GM18507 (cell line): ENCODE results near the gene MRC1.

Source experiments
- DNase-seq: peaks from one replicate; pipeline ENCODE4 v3.0.0; 2011; ENCODE audit warnings: low read depth; ENCODE audit not compliant: insufficient read length; ENCODE audit errors: extremely low spot score
- FAIRE-seq: peaks from 2 replicates; lab custom pipeline; 2011; peaks lifted over from hg19 to GRCh38; lab: Jason Lieb, UNC

MRC1 gene

DNA sequence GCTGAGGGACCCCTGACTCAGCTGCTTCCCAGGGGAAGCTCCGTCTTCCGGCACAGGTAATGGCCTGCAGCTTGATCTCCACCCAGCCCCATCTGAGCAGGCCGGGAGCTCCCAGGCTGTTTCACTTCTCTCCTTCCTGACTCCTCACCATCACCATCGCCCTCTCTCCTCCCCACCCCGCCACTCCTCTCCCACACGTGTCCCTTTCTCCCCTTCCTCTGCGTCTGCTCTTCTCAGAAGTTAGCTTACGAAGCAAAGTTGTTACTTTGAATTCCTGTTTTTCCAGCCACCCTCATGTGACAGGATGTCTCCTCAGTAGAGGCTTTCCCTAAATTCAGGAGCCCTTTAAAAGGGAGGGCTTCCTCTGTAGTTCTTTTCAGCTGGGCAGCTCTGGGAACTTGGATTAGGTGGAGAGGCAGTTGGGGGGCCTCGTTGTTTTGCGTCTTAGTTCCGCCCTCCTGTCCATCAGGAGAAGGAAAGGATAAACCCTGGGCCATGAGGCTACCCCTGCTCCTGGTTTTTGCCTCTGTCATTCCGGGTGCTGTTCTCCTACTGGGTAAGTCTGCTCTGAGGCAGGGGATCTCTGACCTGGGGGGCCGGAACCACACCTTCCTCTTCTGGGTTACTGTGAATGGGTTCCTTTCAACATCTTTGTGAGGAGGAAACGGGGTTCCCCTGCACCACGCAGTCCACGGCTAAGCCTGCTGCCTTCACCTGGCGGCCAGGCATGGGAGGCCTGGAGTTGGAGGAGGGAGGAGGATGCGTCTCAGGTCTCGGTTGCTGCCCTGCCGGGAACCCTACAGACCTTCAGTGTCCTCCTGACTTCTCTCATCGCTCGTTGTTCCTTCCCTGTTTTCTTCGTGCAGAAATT lies at the start of gene MRC1:
Gene MRC1 (plus strand): TSS at position 378 of the 871 bp plus-strand sequence. CDS start 118 bp downstream, at position 496.
- no peak for FAIRE-seq
- DNase-seq = no peak

DNA sequence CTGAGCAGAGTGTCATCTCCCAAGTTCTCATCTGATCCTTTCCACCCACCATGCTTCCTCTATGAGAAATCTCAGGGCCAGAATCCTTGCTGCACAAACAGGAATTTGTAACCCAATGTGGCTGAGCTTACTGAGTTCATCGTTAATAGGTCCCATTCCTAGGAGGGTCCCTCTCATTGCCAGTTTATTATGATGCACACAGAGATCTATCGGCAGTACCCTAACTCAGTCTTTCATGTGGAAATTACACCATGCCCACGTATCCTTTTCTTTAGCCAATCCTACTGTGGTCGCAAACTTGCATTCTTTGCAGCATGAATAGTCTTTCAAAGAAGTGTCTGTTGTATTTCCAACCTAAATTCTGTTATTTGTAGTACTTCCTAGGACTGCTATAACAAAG lies 45.0 kb upstream of the MRC1 start:
- no peak for DNase-seq
- FAIRE-seq = no peak

DNA sequence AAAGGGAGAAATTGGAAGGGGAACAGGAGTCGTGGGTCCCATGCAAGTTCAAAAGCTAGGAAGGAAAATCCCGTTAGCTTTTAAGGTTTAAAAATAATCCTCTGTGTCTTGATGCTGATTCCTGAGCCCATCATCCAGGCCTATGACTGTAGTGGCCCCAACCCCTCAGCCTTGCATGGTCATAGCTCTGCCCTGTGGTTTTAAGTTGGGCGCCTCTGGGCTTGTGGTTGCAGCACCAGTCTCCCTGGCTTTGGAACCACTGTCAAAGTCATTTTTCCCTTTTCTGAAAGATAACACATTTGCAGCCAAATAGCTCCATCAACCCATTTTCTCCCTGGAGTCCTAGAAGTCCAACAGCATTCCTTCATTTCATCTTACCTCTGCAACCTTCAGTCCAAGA lies 43.5 kb upstream of the MRC1 start:
- no peak for DNase-seq
- no peak for FAIRE-seq

DNA sequence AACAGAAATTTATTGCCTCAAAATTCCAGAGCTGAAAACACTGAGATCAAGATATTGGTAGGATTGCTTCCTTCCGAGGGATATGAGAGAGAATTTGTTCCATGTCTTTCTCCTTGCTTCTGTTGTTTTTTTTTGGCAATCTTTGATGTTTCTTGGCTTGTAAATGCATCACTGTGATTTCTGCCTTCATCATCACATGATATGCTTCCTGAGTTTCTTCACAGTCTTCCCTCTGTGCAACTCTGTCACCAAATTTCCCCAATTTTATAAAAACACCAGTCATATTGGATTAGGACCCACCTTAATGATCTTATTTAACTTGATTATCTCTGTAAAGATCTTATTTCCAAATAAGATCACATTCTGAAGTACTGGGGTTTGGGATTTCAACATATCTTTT lies 42.4 kb upstream of the MRC1 start:
- FAIRE-seq = no peak
- DNase-seq = no peak

DNA sequence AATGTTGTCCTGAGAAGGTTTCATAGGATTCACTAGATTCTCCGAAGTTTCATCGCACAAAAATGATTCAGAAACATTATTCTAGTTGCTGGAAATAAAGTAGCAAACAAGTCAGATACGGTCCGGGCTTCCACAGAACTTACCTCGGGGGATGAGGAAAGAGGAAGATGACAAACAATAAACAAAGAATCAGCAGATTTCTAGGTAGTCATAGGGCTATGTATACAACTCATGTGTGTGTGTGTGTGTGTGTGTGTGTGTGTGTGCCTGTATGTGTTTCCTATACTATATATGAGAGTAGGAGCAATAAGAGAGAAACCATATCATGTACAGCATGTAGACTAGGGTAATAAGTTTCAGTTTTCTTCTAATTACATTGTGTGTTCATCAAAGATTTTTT lies 40.7 kb upstream of the MRC1 start:
- DNase-seq (no peak), FAIRE-seq (no peak)

DNA sequence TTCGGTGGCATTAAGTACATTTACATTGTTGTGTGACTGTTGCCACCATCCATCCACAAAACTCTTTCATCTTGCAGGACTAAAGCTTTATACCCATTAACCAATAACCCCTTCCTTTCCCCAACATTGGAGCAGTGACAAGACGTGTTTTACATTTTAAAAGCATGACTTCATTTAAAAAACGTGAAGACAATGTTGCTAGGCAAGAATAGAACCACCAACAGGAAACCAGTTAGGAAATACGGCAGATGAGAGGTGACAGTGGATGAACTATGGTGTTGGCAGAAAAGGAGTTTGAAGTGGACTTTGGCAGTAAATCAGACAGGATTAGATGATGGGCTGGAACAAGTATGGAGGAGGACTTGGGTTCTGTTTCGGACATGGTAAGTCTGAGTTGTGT lies 40.2 kb upstream of the MRC1 start:
- DNase-seq (no peak), FAIRE-seq (no peak)

DNA sequence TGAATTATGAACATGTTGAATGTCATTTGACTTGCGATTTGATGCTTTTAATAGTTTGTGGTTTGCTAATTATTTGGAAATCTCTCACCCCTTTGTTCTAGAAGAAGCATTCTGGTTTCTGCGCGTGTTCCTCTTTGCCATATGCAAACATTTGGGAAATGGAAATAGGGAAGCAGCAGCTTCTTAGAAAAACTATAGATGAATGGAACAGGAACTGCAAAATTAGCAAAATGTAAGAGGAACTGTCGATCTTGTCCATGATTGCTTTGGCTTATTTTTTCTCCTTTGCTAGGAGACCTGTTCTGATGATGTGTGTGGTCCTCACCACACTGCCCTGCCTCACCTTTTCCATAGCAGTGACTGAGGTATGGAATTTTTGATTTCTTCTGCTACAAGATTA lies 38.1 kb upstream of the MRC1 start:
- FAIRE-seq (peak; percentile 35), DNase-seq (no peak)

DNA sequence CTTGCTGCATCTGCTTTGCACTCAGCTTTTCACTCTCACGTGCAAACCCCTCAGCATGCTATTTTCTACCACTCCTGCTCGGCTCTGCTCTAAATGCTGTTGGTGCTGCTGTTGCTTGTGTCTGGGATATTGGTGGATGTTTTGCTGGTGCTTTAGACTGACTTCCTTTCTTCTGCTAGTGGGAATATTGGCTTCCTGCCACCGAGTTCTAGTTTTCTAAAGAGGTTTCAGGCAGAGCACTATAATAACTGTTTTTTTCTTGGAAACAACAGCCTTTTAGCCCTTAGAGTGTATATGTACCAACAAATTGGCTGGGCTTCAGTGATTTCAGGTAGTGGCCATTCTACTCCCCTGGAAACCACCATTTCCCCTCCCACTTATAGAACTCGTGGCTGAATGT lies 29.4 kb upstream of the MRC1 start:
- FAIRE-seq (no peak), DNase-seq (no peak)

DNA sequence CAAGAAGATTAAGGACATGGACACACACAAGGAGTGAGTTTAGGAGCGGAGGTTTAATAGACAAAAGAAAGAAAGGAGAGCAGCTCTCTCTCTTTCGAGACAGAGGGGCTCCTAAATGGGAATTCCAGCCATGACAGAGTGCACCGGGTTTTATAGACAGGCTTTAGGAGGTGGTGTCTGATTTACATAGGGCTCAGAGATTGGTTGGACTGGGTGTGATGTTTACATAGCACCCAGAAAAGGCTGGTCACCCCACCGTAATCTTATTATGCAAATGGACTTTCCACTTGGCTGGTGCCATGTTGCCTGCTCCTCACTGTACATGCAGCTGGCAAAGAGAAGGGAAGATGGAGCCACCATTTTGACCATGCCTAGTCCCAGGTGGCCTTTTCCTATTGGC lies 28.4 kb upstream of the MRC1 start:
- FAIRE-seq = no peak
- DNase-seq = no peak

DNA sequence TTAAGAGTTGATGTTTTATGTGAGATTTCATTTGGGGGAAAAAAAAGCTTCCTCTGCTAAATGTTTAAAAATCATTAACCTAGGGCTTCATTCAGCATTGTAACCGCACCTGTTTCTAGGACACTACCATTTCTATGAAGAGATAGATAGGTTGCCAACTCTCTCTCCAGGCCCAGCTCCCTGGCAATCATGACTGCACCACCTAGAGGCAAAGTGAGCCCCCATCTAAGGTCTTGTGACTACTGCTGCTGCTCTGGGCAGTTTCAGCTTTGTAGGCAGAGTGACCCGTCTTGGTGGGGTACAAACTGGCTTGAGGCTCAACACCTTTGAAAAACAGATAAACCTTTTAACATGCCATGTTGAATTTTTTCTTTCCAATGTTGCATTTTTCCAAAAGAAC lies 27.3 kb upstream of the MRC1 start:
- FAIRE-seq (no peak), DNase-seq (no peak)

DNA sequence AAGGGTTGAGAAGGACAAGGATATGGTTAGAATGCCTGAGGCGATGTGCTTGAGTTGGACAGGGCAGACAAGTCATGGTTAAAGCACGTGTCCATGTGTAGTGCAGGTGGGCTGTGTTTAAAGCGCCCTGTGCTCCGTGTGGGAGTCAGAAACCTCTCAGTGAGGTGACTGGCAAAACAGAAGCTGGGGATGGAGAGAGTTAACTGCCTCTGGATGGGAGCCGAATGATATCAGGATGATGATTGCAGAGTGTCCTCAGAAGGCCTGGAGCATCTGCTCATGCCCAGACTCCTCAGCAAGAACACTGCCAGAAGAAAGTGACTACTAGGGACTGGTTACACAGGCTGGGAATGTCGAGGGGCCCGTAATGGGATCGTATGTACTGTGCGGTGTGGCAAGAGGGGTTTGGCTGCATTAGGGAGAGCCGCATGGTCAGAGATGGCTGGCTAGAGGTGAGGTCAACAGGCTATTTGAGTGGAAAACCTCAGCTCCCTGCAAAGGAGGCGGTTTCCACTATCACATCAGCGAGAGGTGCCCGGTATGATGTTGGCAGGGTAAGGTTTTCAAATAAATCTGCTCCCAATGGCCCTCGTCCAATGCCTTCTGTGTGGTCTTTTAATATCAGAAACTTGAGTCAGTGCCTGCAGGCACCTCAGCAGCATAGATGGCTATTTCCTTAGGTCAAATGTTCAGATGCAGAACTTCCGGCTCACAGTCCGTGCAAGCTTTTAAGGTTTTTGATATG lies 26.1 kb upstream of the MRC1 start:
- no peak for FAIRE-seq
- no peak for DNase-seq

DNA sequence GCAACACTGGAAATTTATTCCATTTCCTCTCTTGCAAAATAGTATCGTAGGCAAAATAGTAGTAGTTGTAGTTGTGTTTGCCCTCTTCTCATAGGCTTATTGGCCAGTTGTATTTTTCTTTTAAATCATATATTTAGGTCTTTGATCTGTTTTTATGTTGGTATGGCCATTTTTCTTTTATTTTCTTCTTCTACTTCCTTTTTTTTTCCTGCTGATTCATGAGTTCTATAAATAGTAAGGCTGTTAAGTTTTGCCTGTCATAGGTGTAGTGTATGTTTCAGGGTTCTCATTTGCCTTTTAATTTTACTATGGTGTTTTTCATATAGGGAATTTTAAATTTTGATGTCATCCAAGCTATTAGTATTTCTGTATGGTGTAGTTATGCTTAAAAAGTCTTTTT lies 25.4 kb upstream of the MRC1 start:
- DNase-seq (no peak), FAIRE-seq (peak; percentile 36)

DNA sequence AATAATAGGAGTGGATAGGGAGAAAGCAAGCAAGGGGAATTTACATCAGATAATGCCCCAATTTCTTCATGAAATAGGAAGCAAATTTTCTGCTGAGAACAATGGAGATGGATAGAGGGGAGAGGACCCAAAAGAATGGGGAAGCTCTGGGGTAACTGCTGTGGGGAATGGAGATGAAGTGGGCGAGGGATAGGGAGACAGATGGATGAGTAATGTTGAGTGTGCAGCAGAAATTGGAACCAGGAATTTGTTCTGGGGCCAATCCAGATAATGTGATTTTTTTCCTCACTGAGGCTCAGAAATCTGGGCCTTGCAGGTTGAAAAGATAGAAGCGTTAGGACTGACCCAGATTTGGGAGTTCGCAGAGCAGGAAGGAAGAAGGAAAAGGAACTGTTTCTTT lies 24.5 kb upstream of the MRC1 start:
- FAIRE-seq = no peak
- no peak for DNase-seq

DNA sequence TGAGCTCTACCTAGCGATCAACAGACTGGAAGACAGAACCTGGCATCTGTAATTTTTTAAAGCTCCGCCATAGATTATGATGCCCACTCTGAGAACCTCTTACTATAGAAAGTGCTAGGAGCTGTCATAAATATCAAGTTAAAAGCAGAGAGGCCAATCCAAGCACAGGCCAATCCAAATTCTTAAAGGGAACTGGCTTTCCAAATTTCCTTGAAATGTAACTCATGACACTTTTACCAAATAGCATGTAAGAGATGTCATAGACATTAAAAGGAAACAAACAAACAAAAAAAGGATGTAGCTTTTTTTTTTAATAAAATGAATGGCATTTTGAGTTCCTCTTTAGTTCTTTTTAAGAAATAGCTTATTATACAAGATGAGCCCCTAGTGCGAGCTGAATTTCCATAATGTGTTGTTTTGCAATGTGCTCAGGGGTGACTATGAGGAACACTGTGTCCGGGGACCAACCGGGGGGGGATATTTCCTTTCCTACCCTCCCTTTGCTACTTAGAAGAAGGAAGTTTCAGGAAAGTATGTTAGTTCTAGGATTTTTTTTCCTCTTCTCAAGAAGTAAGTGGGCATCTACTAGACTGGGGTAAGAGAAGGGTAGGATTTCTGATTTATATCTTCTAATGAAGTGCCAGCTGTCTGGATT lies 23.7 kb upstream of the MRC1 start:
- DNase-seq (no peak), FAIRE-seq (no peak)

DNA sequence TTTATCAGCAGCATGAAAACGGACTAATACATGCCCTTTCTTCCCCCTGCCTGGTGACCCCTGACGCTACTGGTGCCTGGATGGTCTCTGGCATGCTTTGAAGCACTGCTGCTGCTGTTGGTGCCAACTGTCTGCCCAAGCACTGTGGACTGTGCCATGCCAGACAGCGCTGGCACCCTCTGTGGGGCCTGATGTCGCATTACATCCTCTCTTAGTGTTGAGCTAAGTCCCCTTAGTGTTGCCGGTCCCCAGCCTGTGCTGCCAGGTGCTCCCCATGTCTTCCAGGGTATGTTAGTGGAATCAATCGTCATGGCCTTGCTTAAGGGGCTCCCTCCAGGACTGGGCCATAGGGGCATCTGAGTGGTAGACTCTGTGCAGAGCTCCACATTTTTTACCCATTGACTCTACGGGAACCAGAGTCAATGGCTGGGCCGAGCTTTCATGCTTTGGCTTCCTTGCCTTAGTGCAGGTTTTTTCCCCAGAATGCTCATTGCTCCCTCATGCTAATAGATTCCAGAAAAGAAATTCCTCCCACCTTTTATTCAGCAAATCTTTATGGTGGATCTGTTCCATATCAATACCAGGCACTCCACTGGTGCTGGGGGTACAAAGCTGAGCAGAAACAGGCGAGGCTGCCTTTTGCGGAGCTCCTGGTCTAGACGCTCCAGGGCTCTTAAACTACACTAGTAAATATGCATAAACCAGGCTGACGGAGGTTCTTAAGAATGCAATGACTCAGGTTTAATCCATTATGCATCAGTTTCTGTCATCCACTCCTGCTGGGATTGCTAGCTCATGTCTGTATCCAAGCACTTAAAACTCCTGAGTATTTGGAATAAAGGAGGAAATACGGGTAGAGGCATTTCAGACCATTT lies 21.8 kb upstream of the MRC1 start:
- no peak for DNase-seq
- FAIRE-seq = no peak

DNA sequence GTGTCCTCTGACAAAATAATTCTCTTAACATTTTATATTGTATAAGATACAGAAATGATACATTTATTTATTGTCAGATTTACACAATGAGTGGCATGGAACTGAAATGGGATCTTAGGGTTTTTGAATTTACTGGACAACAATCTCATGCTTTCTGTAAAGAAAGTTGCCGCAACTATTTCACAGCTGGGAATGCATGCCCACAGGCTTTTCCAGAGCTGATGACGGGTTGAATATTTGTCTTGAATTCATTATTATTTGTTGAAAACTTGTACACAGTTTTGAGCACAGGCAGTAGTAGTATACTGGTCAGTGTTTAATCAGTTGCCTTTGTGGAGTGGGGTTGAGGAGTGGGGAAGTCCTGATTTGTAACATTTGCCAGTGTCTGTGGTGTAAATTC lies 20.5 kb upstream of the MRC1 start:
- DNase-seq (no peak), FAIRE-seq (no peak)

DNA sequence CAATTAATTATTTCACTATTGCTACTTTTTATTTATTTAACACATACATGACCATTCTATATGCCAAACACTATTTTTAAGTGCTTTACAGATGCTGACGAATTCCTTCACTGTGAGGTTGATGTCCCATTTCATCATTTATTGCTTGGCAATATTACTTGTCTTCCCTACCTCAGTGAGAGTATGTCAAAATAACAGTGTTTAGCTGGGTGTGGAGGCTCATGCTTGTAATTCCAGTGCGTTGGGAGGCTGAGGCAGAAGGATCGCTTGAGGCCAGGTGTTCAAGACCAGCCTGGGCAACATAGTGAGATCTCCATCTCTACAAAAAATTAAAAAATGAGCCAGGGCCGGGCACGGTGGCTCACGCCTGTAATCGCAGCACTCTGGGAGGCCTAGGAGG lies 19.8 kb upstream of the MRC1 start:
- no peak for FAIRE-seq
- DNase-seq = no peak

DNA sequence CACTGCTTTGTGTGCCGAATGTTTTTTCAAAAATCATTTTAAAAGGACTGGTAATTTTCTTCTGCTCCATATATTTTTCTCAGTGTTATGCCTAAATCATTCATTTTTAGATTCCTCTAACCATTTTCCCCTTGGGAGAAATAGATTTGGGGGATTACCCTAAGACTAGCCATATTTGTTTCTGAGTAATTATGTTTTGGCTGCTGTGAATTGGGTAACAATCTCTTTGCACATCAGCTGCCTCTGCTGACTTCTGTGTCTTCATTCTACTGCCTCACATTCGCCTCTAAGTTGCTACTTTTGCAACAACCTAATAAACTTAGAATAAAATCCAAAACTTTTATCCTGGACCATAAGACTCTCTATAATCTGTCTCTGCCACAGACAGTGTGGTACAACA lies 18.5 kb upstream of the MRC1 start:
- FAIRE-seq (no peak), DNase-seq (no peak)

DNA sequence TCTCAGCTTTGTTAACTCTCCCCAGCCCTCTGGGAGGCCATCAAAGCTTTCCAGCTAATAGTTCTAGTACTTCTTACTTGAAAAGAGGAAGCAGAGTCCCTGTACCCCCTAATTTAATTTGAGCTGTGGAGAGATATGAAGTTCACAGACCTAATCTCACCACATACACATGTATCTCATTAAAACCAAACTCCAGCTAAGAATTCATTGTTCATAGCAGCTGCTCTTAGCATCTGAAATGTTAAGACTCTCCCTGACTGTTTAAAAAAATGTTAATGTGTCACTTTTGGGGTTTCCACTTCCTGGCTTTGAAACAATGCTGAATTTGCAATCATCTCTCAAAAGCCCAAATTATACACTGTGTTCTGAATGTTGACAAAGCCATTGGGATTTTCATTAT lies 16.2 kb upstream of the MRC1 start:
- peak; percentile 12 for FAIRE-seq
- no peak for DNase-seq
